ENCODE measurements around the gene SNAP91.
"Not testable (repeated sequence)": the region's sequence is repeated elsewhere in the genome, so short reads cannot be mapped to it uniquely, and the experiment has no call there.

Gene SNAP91, protein sequence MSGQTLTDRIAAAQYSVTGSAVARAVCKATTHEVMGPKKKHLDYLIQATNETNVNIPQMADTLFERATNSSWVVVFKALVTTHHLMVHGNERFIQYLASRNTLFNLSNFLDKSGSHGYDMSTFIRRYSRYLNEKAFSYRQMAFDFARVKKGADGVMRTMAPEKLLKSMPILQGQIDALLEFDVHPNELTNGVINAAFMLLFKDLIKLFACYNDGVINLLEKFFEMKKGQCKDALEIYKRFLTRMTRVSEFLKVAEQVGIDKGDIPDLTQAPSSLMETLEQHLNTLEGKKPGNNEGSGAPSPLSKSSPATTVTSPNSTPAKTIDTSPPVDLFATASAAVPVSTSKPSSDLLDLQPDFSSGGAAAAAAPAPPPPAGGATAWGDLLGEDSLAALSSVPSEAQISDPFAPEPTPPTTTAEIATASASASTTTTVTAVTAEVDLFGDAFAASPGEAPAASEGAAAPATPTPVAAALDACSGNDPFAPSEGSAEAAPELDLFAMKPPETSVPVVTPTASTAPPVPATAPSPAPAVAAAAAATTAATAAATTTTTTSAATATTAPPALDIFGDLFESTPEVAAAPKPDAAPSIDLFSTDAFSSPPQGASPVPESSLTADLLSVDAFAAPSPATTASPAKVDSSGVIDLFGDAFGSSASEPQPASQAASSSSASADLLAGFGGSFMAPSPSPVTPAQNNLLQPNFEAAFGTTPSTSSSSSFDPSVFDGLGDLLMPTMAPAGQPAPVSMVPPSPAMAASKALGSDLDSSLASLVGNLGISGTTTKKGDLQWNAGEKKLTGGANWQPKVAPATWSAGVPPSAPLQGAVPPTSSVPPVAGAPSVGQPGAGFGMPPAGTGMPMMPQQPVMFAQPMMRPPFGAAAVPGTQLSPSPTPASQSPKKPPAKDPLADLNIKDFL

DNA sequence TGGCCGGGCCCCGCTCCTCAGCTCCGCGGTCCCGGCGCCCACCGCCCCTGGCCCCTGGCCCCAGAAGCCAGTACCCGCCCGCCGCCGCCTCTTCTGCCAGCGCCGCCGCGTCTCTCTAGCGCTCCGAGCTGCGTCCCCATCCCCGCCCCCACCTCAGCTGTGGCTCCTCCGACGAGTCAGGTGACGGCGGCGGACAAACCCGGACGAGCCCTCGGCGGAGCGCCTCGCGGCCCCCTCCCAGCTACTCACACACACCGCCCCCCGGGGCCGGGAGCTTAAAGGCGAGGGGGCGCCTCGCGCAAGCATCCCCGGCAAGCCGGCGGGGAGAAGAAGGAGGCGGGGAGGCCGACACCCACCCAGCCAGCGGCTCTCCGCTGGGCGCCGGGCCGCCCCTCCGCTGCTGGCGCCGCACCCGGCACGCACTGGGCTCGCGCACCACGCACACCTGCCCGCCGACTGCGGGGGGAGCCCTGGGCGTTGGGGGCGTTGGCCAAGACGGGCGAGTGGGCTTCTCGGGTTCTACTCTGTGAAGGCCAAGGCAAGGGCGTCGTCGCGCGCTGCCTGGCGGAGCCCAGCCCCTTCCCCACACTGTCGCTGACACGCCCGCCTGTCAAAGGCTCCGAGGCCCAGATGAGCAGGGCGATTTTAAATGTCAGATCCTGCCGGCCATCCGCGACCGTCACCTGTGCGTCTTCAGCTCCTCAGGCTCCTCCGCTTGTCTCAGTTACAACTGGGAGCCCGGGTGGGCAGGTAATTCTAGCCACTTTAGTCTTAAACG, at the start of gene SNAP91:
Gene SNAP91, minus strand, starts transcription at position 132 of the 778 bp plus-strand sequence. CDS start 1,174 bp downstream, outside the sequence.
- peak; percentile 1 for DNase-seq

DNA sequence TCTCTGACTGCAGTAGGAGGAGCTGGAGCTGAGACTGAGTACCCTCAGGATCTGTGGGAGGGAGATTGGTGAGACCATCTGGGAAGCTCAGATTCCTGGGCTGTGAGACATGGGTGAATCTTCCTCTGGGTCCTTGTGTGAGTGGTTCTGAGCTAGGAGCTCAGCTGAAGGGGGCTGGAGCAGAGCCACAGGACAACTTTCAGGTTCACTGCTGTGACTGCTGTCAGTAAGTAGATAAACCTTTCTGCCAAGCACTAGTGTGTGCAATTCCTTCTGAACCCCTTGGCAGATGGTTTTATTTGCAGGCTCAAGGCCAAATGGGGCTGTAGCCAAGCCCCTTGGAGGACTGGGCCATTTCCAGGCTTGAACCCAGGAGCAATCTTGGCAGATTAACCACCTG, 49.6 kb upstream of the SNAP91 start:
- DNase-seq = no peak

DNA sequence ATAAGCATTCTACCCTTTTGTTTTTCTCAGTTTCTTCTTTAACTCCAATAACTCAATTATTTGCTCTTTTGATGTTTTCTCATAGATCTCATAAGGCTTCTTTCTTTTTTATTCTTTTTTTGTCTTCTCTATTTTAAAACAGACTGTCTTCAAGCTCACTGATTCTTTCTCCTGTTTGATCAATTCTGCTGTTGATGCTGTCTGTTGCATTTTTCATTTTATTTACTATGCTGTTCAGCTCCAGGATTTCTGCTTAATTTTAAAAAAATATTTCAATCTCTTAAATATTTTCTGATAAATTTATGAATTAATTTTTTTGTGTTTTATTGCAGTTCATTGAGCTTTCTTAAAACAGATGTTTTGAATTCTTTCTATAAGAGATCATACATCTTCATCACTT, 48.1 kb upstream of the SNAP91 start:
- no peak for DNase-seq

DNA sequence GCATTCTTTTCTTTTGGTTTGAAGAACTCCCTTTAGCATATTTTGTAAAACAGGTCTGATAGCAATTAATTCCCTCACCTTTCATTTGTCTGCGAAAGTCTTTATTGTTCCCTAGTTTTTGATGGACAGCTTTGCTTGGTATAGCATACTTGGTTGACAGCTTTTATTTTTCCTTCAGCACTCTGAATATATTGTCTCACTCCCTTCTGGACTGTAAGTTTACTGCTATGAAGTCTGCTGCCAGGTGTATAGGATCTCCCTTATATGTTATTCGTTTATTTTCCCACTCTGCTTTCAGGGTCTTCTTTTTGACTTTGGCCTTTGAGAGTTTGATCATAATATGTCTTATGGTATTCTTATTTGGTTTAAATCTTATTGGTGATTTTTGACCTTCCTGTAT, 47.7 kb upstream of the SNAP91 start:
- no peak for DNase-seq

DNA sequence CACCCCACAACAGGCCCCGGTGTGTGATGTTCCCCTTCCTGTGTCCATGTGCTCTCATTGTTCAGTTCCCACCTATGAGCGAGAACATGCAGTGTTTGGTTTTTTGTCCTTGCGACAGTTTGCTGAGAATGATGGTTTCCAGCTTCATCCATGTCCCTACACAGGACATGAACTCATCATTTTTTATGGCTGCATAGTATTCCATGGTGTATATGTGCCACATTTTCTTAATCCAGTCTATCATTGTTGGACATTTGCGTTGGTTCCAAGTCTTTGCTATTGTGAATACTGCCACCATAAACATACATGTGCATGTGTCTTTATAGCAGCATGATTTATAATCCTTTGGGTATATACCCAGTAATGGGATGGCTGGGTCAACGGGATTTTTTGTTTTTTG, 43.5 kb upstream of the SNAP91 start:
- not testable (repeated sequence) for DNase-seq

DNA sequence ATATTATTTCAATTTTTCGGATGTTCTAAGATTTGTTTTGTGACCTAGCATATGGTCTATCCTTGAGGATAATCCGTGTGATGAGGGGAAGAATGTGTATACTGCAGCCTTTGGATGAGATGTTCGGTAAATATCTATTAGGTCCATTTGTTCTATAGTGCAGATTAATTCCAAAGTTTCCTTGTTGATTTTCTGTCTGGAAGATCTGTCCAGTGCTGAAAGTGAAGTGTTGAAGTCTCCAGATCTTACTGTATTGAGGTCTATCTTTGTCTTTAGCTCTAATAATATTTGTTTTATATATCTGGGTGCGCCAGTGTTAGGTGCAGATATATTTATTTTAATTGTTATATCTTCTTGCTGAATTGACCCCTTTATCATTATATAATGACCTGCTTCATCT, 32.2 kb upstream of the SNAP91 start:
- DNase-seq = no peak

DNA sequence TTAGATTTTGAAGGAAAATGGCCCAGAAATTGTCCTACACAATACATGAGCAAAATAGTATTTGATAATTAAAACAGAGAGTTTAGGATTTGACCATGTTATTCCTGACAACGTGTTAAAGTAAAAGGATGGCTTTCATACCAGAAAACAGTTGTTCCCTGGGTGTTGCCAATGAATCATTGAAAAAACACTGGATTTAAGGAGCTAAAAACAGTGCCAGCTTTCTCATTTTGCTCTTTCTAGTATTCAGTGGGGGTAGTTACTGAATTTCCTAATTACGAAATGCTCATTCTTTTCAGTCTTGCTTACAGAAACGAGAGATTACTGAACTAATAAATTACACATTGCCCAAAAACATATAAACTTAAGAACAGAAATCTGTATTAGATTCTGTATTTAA, 26.6 kb upstream of the SNAP91 start:
- no peak for DNase-seq

DNA sequence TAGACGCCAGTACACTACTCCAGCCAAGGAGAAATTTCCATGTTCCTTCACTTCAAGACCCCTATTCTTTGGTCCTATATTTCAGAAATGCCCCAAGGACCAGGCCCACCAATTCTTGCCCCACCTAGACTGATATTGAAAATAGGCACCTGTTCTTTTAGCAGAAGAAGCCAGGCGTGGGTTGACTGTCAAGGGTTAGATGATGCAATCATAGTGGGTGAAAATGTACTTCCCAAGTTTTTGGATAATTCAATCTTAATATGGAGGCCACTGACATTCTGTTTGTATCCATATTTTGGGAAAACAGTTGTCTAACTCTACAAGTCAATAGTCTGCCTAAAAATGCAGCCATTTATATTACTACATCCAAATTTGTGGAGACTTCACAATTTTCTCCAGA, 21.0 kb upstream of the SNAP91 start:
- DNase-seq = no peak

DNA sequence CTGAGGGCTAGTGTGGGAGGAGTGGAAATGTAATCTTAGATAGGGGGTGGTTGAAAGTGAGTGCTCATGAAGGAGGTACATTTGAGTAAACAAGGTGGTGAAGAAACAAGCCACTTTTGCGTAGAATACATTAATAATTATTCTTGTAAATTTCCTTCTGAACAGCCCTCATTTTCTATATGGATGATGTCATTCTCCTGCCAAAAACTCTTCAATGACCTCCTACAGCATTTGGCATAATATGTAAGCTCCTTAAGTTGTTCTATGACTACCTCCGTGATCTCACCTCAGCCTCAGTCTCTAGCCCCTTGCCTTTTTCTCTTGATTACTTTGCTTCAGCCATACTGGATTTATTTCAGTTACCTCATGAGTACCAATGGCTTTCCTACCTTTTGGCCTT, 14.0 kb upstream of the SNAP91 start:
- DNase-seq = no peak

DNA sequence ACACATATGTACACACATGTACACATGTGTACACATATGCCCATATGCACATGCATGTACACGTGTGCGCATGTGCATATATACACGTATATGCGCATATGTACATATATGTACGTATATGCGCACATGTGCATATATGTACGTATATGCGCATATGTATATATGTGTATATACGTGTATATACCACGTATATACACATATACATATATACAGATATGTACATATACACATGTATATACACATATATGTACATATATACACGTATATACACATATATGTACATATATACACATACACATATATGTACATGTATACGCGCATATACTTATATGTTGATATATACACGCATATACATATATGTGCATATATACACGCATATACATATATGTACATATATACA, 8.9 kb upstream of the SNAP91 start:
- DNase-seq = no peak

DNA sequence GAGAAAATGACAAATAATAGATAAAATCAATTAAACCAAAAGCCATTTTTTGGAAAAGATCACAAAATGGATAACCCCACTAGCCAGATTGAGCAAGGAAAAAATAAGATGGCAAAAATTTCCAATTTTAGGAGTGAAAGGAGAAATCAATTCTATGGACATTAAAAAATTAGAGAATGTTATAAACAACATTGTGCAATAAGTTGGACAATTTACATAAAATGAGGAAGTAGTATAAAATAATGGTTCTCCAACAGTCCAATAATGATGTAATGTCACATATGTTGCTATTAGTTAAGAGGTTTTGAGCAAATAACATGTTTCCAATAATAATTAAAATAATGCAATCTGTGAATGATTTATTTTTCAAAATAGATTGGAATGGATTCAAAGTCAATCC, 3.1 kb upstream of the SNAP91 start:
- no peak for DNase-seq

DNA sequence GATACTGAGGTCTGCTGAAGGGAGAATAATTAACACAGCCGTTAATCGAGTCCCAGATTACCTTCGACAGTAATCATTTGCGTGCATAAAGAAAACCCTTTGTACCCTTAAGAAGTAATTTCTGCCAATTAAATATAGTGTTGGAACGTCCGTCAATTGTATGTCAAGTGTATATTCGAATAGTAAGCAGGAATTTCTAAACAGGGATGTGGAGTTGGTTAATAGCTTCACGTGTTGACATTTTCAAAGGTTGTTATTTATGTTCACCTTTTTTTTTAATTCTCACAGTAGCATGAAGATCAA, 798 bp upstream of the SNAP91 start:
- no peak for DNase-seq

DNA sequence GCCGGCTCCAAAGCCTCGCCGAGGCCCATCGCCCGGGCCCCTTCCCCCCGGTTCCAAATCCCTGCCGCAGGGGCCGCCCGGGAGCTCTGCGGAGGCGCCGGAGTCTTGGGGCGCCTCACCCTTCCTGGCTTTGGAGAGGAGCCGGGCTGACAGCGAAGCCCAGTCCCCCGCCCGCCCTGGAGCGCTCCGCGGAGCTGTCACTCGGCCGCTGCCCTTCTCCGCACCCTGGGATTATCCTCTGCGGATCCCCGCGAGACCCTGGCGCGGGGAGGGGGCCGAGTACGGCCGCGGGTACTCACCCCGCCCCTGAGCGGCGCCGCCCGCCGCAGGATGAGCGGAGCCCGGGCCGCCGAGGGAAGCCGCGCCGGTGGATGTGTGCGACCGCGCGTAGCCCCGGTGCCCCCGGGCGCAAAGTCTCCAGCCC, 343 bp downstream of the SNAP91 start:
- DNase-seq = no peak

DNA sequence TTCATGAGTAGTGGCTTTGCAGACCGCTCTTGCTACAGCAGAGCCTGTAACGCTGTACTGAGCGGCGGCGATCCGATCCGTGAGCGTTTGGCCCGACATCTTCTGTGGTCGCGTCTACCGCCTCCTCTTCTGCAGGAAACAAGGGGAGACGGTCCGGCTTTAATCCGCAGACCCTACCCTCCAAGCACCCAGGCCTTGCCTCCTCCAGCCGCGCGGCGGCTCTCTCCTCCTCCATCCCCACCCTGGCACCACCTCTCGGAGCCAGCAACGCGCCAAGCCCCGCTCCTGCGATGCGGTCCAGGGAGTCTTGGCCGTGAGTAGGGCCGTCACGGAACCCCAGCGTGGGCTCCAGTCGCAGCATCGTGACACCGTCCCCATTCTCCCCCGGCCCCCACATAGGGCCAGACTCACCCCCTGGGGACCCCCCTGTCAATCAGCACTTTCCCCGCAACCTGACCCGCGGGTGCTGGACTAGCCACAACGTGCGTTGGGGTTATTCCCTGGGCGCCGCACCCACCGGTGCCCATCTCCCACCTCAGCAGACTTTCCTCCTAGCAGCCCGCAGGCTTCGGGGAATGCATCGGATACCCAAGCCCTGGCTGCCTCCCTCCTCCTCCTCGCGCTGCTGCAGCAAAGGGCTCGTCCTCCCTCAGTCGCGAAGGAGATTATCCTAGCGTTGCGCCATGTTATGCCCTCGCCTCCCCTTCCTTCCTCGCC, 914 bp downstream of the SNAP91 start:
- no peak for DNase-seq

DNA sequence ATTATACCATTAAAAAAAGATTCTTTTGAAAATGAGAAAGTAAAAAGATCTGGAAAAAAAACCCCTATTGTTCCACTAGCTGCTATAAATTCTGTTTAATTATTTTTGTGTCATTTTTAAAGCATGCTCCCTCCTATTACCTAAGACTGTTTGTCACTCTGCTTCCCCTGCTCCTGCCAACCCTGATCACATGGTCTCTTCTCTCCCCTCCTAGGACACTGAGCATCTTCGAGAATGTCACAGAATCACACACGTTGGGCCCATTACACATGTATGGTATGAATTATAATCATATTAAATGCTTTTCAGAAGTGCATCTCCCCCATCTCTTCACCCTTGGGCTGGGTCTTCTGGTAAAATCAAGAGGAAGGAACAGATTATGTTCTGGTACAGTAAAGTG, 6.2 kb downstream of the SNAP91 start:
- no peak for DNase-seq

DNA sequence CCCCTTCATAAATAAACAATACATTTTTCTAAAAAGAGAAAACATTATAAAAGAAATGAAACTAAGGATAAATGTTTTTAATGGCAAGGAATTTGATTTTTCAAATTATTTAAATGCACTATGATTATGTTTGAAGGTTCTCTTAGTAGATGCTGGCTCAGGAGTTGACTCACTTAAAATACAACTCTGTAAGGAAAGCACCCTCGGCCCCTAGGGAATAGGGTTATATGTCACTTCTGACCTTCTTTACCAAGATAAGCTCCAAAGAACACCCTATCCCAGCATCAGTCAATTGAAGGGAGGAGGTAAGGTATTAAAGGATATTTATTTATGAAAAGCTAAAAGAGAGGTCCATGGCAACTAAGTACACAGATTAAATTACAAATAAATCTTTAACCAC, 6.8 kb downstream of the SNAP91 start:
- DNase-seq = no peak

DNA sequence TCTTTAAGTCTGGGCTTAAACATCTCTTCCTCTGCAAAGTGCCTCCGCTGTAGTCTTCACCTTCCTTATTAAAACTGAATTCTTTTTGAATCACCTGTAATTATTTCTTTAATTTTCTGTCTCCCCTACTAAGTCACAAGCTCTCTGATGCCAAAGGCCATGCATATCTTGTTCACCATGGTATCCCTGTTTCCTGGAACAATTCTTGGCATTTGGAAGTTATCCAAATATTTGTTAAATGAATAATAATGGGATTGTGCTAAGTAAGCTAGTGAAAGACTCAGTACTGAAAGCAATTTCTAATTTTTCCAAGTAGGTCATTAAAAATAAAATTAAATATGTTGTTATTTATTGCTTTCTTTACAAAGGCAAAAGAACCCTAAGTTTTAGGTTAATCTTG, 12.2 kb downstream of the SNAP91 start:
- DNase-seq = no peak

DNA sequence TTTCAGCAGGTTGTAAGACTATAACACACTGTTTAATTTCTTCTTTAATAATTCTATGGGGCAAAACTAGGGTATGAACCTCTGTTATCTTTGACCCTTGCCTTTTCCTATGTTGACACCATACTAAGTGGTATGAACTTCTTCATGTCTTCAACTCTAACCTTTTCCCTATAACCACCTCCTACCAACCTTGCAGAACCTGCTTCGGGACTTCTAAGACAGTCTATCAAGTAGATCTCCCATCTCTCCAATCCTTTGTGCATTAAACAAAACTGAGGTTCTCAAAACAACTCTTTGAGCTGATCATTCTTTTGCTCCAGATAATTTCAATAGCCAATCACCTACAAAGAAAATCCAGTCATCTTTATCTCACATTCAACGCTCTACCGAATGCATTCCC, 23.4 kb downstream of the SNAP91 start:
- DNase-seq = no peak

DNA sequence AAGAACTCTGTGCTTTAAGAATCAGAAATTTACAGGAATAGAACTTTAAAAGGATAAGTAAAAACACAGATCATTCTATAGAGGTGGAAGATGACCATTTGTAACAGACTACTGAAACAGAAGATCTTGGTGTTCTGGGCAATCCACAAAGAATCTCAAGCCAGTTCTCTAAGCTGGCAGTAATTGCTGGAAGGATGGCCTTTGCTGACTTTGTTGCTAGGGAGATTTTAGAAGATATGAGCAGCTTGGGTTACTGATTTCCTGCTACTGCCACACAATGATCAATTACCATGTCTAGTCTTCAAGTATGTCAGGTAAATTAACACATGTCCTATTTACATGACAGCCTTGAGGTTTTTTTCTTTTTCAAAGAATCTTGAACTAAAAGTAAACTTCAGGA, 31.1 kb downstream of the SNAP91 start:
- no peak for DNase-seq

DNA sequence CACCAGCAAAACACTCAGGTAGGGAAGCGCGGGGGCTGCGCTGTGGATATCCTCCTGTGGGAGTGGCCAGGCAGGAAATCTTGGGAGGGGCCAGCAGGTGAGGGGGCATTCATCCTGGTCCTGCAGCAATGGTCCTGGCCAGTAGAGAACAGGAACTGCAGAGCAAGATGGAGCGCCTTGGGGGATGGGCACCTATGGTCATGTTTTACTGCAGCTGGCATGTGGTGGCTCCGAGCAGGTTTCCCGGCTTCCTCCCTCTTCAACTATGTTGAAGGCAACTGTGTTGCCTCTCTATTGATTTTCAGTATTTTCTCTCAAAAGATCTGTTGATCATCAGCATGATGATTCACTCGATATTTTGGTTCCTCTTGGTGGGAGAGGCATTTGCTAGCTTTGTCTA, 70.9 kb downstream of the SNAP91 start:
- no peak for DNase-seq

DNA sequence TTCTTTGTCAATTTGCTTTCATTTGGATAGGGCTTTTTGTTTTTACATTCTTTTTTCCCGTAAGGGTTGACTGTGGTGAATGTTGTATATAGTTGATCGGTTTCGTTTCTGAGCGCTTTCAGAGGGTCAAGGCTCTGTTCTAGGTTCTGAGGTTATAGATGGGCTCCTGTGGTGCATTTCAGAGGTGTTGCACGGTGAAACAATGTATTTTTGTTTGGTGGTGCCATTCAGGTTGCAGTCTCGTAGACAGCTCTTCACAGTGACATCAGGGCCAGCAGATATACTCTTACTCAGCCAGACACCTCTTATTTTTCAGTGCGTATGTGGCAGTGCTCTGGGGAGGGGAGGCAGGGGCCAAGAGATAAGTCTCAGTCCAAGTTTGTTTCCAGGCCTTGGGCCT, 72.1 kb downstream of the SNAP91 start:
- DNase-seq = no peak

DNA sequence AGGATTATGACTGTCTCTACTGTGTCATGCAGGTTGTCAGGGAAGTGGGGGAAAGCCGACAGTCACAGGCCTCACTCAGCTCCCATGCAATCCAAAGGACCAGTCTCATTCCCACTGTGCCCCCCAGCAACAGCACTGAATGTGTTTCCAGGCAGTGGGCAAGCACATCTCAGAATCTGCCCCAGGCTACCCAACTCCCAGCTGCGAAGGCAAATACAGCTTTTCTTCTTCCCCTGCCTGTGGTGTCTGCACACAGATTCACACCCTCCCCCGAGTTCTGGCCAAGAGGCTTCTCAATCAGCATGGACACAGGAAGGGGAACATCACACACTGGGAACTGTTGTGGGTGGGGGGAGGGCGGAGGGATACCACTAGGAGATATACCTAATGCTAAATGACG, 75.3 kb downstream of the SNAP91 start:
- no peak for DNase-seq

DNA sequence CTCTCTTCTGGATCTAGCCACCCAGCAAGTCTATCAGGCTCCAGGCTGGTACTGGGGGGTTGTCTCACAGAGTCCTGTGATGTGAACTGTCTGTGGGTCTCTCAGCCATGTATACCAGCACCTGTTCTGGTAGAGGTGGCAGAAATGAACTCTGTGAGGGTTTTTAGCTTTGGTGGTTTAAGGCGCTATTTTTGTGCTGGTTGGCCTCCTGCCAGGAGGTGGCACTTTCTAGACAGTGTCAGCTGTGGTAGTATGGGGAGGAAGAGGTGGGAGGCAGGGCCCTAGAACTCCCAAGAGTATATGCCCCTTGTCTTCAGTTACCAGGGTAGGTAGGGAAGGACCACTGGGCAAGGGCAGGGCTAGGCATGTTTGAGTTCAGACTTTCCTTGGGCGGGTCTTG, 75.8 kb downstream of the SNAP91 start:
- DNase-seq = no peak

Measured in activated CD4-positive, alpha-beta T cell treated with anti-CD3 and anti-CD28 coated beads, Interleukin-10, Interleukin-2, amounts not matched to agents 100 ng/mL and 50 ng/mL, durations not matched to agents 16 hours and 8 hours (primary cell).